Upper lobe of right lung (tissue), 1 donor: ENCODE measurements around the gene HSPA1B. TPM values are rescaled to one million over a fixed set of nuclear protein-coding genes. Genes with fewer than 3 reads are reported as not detected.
"Not testable (repeated sequence)": the region's sequence is repeated elsewhere in the genome, so short reads cannot be mapped to it uniquely, and the experiment has no call there.

Experiments
- ATAC-seq: fragments of 200-7000 bp; cut with Tn5 transposase; one replicate; pipeline ENCODE4 v1.9.1; 2020; ENCODE audit warnings: mild to moderate bottlenecking, moderate library complexity
- DNase-seq: peaks from one replicate; pipeline ENCODE4 v3.0.0-alpha.2; 2020
- H3K27ac ChIP-seq: fragments of 200-600 bp; one replicate; pipeline ENCODE4 v1.8.0; 2022
- H3K27me3 ChIP-seq: fragments of 200-600 bp; one replicate; pipeline ENCODE4 v1.8.0; 2022; ENCODE audit warnings: mild to moderate bottlenecking
- H3K36me3 ChIP-seq: fragments of 200-600 bp; one replicate; pipeline ENCODE4 v1.8.0; 2022
- H3K4me1 ChIP-seq: fragments of 200-600 bp; one replicate; pipeline ENCODE4 v1.8.0; 2022
- H3K4me3 ChIP-seq: fragments of 200-600 bp; one replicate; pipeline ENCODE4 v1.8.0; 2022; ENCODE audit warnings: mild to moderate bottlenecking
- H3K9me3 ChIP-seq: fragments of 200-600 bp; one replicate; pipeline ENCODE4 v1.8.0; 2022
- CTCF ChIP-seq: fragments of 200-600 bp; IDR thresholded peaks from one replicate; pipeline ENCODE4 v1.8.0; 2022; ENCODE audit warnings: antibody characterized with exemption
- intact Hi-C: fragments of 100-400 bp; cut with DNase I; formaldehyde crosslinking; loops from one replicate; pipeline ENCODE4 v1.11.0; 2022
- total RNA-seq: library from RNA; stranded (reverse); fragmentation: NEBNext Ultra II Directional; extraction: Animal tissue kit (Norgen Biotek cat#: 25700); gene quantifications from one replicate; pipeline ENCODE4 v1.2.1, GENCODE V29; 2021
- donor health status: DM: no; HTN: yes; CAD: no; lungs with severe emphysema.

HSPA1B gene
- total RNA-seq, 1 donor from 2014 or later, result 112 TPM

DNA sequence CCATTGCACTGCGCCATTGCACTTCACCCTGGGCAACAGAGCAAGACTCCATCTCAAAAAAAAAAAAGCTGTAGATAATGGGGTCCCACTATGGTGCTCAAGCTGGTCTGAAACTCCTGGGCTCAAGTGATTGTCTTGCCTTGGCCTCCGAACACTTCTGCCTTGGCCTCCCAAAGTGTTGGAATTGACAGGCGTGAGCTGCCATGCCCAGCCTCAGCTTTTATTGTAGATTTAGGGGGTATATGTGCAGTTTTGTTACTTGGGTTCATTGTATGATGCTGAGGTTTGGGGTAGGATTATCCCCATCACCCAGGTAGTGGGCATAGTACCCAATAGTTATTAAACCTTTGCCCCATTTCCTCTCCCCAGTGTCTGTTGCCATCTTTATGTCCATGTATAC, 11.4 kb downstream of the HSPA1B start:
- ATAC-seq (no peak), DNase-seq (no peak)
- intact Hi-C loops, result loop anchor here (10.0 kb wide), 1 partner anchor 144 kb away; no protein-coding TSS in a partner anchor
- H3K27me3 ChIP-seq, result no peaks in the 10 kb centered on the region
- H3K9me3 ChIP-seq, result no peaks in the 10 kb centered on the region
- H3K4me3 ChIP-seq, result no peak overlapping the region
- H3K4me1 ChIP-seq, result peaks cover 28% of the 10 kb centered on the region
- H3K36me3 ChIP-seq, result peaks cover 43% of the 10 kb centered on the region
- no peak for TF ChIP-seq CTCF
- no peak overlapping the region for H3K27ac ChIP-seq

GRCh38 chr6:31839779-31840126, 12.2 kb downstream of the HSPA1B start:
- intact Hi-C loops, result loop anchor here (10.0 kb wide), 1 partner anchor 145 kb away; no protein-coding TSS in a partner anchor
- H3K27me3 ChIP-seq, H3K27ac ChIP-seq, H3K9me3 ChIP-seq, DNase-seq, H3K4me3 ChIP-seq, ATAC-seq: not testable (repeated sequence)
- peaks cover 26% of the 10 kb centered on the region for H3K4me1 ChIP-seq
- peaks cover 43% of the 10 kb centered on the region for H3K36me3 ChIP-seq

- H3K36me3 ChIP-seq, result peaks cover 42% of the 10 kb centered on the region
- no peak overlapping the region for H3K4me3 ChIP-seq
- peaks cover 14% of the 10 kb centered on the region for H3K4me1 ChIP-seq
- no peak for ATAC-seq
- H3K27me3 ChIP-seq, result no peaks in the 10 kb centered on the region
- no peak for DNase-seq
- no peaks in the 10 kb centered on the region for H3K9me3 ChIP-seq
- H3K27ac ChIP-seq, result no peak overlapping the region
- no peak for TF ChIP-seq CTCF
- intact Hi-C loops, result no loop called here
Measured at GRCh38 chr6:31842053-31842452, 14.5 kb downstream of the HSPA1B start.

- peak; percentile 40 for ATAC-seq
- Histone ChIP-seq H3K4me3 (no peak overlapping the region), H3K9me3 (no peaks in the 10 kb centered on the region), H3K4me1 (no peaks in the 10 kb centered on the region), H3K36me3 (peaks cover 17% of the 10 kb centered on the region), H3K27me3 (no peaks in the 10 kb centered on the region), H3K27ac (no peak overlapping the region)
- intact Hi-C loops, result no loop called here
- TF ChIP-seq CTCF, result no peak
- DNase-seq, result no peak
Measured at GRCh38 chr6:31844507-31844906, 17.0 kb downstream of the HSPA1B start.

- no peaks in the 10 kb centered on the region for H3K36me3 ChIP-seq
- no peaks in the 10 kb centered on the region for H3K4me1 ChIP-seq
- no peaks in the 10 kb centered on the region for H3K27me3 ChIP-seq
- ATAC-seq, result no peak
- intact Hi-C loops, result no loop called here
- no peak overlapping the region for H3K4me3 ChIP-seq
- no peak for TF ChIP-seq CTCF
- H3K27ac ChIP-seq, result no peak overlapping the region
- H3K9me3 ChIP-seq, result no peaks in the 10 kb centered on the region
- no peak for DNase-seq
Measured at GRCh38 chr6:31847276-31847978, 19.9 kb downstream of the HSPA1B start.

DNA sequence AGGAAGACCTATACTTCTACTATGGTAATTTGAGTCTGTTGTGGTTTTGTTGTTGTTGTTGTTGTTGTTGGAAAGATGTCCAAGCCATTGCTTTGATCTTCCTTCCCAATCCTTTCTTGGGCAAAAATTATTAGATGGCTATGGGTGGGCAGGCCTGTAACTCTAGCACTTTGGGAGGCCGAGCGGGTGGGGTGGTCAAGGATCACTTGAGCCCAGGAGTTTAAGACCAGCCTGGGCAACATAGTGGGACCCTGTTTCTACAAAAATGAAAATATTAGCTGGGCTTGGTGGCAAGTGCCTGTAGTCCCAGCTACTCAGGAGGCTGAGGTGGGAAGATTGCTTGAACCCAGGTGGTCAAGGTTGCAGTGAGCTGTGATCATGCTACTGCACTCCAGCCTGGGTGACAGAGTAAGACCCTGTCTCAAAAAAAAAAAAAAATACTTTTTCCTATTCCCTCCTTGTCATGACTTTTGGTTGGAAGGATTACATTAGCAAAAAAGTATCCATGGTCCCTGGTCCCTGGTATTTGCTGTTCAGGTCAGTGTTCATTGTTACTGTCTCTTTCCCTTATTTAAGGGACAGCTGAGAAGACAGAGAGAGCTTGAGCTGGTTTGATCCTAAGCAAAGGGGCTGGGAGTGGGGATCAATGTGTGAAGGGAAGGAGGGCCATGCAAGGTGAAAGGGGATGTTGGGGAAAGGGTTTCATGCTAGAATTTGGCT, 23.4 kb downstream of the HSPA1B start:
- DNase-seq, result no peak
- H3K9me3 ChIP-seq, result no peaks in the 10 kb centered on the region
- no peak for TF ChIP-seq CTCF
- H3K4me1 ChIP-seq, result no peaks in the 10 kb centered on the region
- H3K36me3 ChIP-seq, result no peaks in the 10 kb centered on the region
- intact Hi-C loops, result no loop called here
- no peak overlapping the region for H3K27ac ChIP-seq
- ATAC-seq, result no peak
- H3K4me3 ChIP-seq, result no peak overlapping the region
- no peaks in the 10 kb centered on the region for H3K27me3 ChIP-seq
